ENCODE measurements around the gene RGS10. TPM values are rescaled to one million over a fixed set of nuclear protein-coding genes. Genes with fewer than 3 reads are reported as not detected.

Gene RGS10
- total RNA-seq, 1 experiment from 2014 or later = 10.6 TPM

DNA sequence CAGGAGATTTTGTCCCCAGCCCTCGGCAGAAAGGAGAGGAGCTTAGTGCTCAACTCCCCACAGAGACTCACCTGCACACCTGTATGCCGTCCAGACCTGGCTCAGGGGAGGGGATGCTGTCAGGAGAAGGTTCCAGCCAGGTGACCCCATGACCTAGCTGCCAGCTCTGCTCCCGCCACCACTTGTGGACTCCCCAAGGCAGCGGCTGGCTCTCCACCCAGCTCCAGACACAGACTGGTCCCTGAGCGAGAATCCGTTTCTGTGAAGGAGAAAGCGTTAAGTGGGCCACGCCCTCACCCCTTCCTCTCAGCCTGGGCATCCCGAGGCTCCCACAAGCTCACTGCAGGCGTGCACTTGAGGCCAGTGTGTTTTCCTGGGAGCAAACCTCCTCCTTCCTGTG, 76.4 kb downstream of the RGS10 start:
- no peak overlapping the region for H3T11ph ChIP-seq (ENCODE audit: low read length)
- no peak overlapping the region for H3K23ac ChIP-seq (ENCODE audit: insufficient read length, low read depth, low read length)
- H2AK5ac ChIP-seq (ENCODE audit: insufficient read length, low read length) = no peak overlapping the region
- no peak overlapping the region for H2BK15ac ChIP-seq (ENCODE audit: low read depth, low read length)
- no peak overlapping the region for H2AFZ ChIP-seq (ENCODE audit: low read length)
- H2BK20ac ChIP-seq (ENCODE audit: low read depth, low read length, poor library complexity, severe bottlenecking) = no peak overlapping the region
- no peak for DNase-seq
- H3K4me2 ChIP-seq (ENCODE audit: insufficient read depth, insufficient read length, low read length) = no peak overlapping the region
- H4K5ac ChIP-seq (ENCODE audit: insufficient read length, low read depth, low read length) = no peak overlapping the region
- no peak overlapping the region for H3K56ac ChIP-seq (ENCODE audit: insufficient read length, low read depth, low read length)
- no peak overlapping the region for H2BK12ac ChIP-seq (ENCODE audit: insufficient read length, low read depth, low read length)
- H3K14ac ChIP-seq (ENCODE audit: insufficient read depth, low read length) = no peak overlapping the region; the same call in 1 of the 2 replicates
- H3K23me2 ChIP-seq (ENCODE audit: insufficient read length, low read depth, low read length, poor library complexity, severe bottlenecking) = no peaks in the 10 kb centered on the region
- TF ChIP-seq, protein P1, sequence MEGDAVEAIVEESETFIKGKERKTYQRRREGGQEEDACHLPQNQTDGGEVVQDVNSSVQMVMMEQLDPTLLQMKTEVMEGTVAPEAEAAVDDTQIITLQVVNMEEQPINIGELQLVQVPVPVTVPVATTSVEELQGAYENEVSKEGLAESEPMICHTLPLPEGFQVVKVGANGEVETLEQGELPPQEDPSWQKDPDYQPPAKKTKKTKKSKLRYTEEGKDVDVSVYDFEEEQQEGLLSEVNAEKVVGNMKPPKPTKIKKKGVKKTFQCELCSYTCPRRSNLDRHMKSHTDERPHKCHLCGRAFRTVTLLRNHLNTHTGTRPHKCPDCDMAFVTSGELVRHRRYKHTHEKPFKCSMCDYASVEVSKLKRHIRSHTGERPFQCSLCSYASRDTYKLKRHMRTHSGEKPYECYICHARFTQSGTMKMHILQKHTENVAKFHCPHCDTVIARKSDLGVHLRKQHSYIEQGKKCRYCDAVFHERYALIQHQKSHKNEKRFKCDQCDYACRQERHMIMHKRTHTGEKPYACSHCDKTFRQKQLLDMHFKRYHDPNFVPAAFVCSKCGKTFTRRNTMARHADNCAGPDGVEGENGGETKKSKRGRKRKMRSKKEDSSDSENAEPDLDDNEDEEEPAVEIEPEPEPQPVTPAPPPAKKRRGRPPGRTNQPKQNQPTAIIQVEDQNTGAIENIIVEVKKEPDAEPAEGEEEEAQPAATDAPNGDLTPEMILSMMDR (conservative IDR thresholded peaks at IDR 0.05) = no peak
- Mint-ChIP-seq H3K4me1 (peaks cover 0 to 5% of the 10 kb centered on the region in 2 experiments; a peak in 1 of 4 replicates), H3K36me3 (ENCODE audit: insufficient read depth in 1 of 3, low read depth in 3 of 3) (peaks cover 0 to 5% (median 2%) of the 10 kb centered on the region in 3 experiments; a peak in 4 of 7 replicates), H3K4me3 (no peak overlapping the region), H3K27ac (no peak overlapping the region; a peak in 1 of 7 replicates), H3K27me3 (ENCODE audit: low read depth) (peaks cover 62% of the 10 kb centered on the region), H3K9me3 (peaks cover 8 to 12% of the 10 kb centered on the region in 2 experiments)
- H3K4ac ChIP-seq (ENCODE audit: low read depth, low read length) = no peak overlapping the region
- no peak overlapping the region for H3K18ac ChIP-seq (ENCODE audit: insufficient read length, low read depth, low read length)
- H3K79me2 ChIP-seq (ENCODE audit: insufficient read depth, low read length) = no peaks in the 10 kb centered on the region
- H3K9me3 ChIP-seq (ENCODE audit: control insufficient read depth, low read depth, low read length) = no peaks in the 10 kb centered on the region
- no peaks in the 10 kb centered on the region for H3K4me1 ChIP-seq (ENCODE audit: insufficient read depth, low read length)
- no CpG with 5 or more reads among the region's 10 CpGs for WGBS (ENCODE audit: extremely low coverage, insufficient read length, low lambda C conversion rate)
- H4K91ac ChIP-seq (ENCODE audit: insufficient read length, low read depth, low read length) = no peak overlapping the region
- no peak overlapping the region for H3K27ac ChIP-seq (ENCODE audit: insufficient read length, low read depth, low read length)
- H2BK120ac ChIP-seq (ENCODE audit: low read depth, low read length, poor library complexity, severe bottlenecking) = no peak overlapping the region
- H3K27me3 ChIP-seq (ENCODE audit: insufficient read depth, low read length) = no peaks in the 10 kb centered on the region
- no peaks in the 10 kb centered on the region for H3K79me1 ChIP-seq (ENCODE audit: insufficient read depth, low read depth, low read length, poor library complexity, severe bottlenecking)
- H4K8ac ChIP-seq (replicated peaks; ENCODE audit: insufficient read length, low read depth, low read length) = no peak overlapping the region
- no peak overlapping the region for H3K9ac ChIP-seq (ENCODE audit: extremely low read depth, insufficient read length, low read length)
- no peak overlapping the region for H2BK5ac ChIP-seq (ENCODE audit: insufficient read length, low read length)
- H4K20me1 ChIP-seq (ENCODE audit: control insufficient read depth, insufficient read depth, insufficient read length) = peaks cover 3% of the 10 kb centered on the region
